Measurements from ENCODE around the gene OR2D2.

DNA sequence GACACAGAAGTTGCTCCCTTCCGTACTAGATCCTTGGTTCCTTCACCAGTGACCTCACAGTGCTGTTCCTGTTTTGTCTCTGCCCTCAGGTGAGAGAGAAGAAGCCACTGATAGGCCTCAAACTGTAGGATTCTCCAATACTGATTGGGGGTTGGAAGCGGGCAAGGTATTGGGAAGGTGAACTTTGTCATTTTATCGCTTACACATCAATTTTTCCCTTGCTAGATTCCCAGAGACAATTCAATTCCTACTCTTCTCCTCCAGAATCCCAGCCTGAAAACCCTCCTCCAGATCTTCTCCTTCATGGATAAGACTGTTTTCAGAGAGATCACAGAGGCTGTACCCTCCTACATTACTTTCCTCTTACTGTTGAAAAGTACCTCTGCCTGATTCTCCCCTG is 19.1 kb upstream of the OR2D2 start:
- TF ChIP-seq POLR2A (IDR thresholded peaks at IDR 0.05) (no peak), POLR2AphosphoS5 (IDR thresholded peaks at IDR 0.05; ENCODE audit: insufficient read depth in 1 of 2, low read depth in 1 of 2) (no peak)
